ENCODE measurements around the gene MEIS2.

DNA sequence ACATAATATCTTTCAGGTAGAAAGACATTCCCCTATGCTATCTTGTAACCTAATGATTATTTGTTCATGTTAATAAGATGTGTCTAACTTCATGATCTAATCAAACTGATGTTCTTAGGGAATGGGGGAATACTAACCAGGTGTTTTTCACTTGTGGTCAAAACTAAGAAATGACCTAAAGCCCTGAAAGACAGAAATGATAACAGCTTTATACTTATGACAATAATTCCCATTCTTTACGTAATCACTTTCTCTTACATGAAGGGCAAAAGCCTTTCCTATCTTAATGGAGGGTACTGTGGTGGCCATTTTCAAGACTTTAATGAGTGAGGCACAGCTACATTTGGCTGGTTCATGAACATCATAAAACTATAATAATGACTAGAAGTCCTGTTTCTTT is 33.9 kb upstream of the MEIS2 start:
- TF ChIP-seq POLR2A (IDR thresholded peaks at IDR 0.05) = no peak
- TF ChIP-seq, protein P1, sequence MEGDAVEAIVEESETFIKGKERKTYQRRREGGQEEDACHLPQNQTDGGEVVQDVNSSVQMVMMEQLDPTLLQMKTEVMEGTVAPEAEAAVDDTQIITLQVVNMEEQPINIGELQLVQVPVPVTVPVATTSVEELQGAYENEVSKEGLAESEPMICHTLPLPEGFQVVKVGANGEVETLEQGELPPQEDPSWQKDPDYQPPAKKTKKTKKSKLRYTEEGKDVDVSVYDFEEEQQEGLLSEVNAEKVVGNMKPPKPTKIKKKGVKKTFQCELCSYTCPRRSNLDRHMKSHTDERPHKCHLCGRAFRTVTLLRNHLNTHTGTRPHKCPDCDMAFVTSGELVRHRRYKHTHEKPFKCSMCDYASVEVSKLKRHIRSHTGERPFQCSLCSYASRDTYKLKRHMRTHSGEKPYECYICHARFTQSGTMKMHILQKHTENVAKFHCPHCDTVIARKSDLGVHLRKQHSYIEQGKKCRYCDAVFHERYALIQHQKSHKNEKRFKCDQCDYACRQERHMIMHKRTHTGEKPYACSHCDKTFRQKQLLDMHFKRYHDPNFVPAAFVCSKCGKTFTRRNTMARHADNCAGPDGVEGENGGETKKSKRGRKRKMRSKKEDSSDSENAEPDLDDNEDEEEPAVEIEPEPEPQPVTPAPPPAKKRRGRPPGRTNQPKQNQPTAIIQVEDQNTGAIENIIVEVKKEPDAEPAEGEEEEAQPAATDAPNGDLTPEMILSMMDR (IDR thresholded peaks at IDR 0.05) = no peak

Data from Peyer's patch (tissue), 4 donors.